M059J (cell line): ENCODE results near the gene ACVR1B. TPM values are rescaled to one million over a fixed set of nuclear protein-coding genes. Genes with fewer than 3 reads are reported as not detected.

Experiments used
- DNase-seq: peaks from one replicate; pipeline ENCODE4 v3.0.0-alpha.2; 2012; ENCODE audit warnings: low read depth
- total RNA-seq: library from RNA; depleted of rRNA; stranded (reverse); fragments of >200 nt; shearing (Covaris generic); gene quantifications from 2 replicates; pipeline ENCODE4 v1.2.3, GENCODE V29; 2014; rRNA removed

ACVR1B gene
- total RNA-seq, 1 experiment from 2014 or later = 2.7 TPM

- DNase-seq = peak; percentile 38
These were observed 92.1 kb downstream of the ACVR1B start for GRCh38 chr12:52043386-52044212.

- peak; percentile 62 for DNase-seq
These were observed 92.9 kb downstream of the ACVR1B start for GRCh38 chr12:52044292-52044983.

- DNase-seq = no peak
These were observed 94.3 kb downstream of the ACVR1B start for GRCh38 chr12:52045794-52046199.

Other genes with a start within 250 kb of the ACVR1B start
- gene FIGNL2, start 103.0 kb upstream of the ACVR1B start, total RNA-seq = 0.10 TPM in 1 of 2 replicates, not detected in the other
- gene ANKRD33, start 63.6 kb upstream of the ACVR1B start, total RNA-seq = not detected in 2 replicates
- 0.10 and 1.2 TPM in 2 replicates for gene ACVRL1, start 44.2 kb upstream of the ACVR1B start, total RNA-seq
- gene TAMALIN, start 55.2 kb downstream of the ACVR1B start, total RNA-seq = 0.10 and 0.25 TPM in 2 replicates
- 0.84 and 2.5 TPM in 2 replicates for gene NR4A1, start 99.7 kb downstream of the ACVR1B start, total RNA-seq
- gene ATG101, start 118.3 kb downstream of the ACVR1B start, total RNA-seq = 52.6 and 62.0 TPM in 2 replicates
- not detected in 2 replicates for gene SMIM41, start 128.0 kb downstream of the ACVR1B start, total RNA-seq
- gene KRT80, start 240.3 kb downstream of the ACVR1B start, total RNA-seq = 36.6 and 52.7 TPM in 2 replicates